RWPE1 (cell line): Measurements from ENCODE around the gene SH3TC2.

ENCODE experiments used
- CTCF ChIA-PET: fragments of 350-600 bp; sonication (Branson Sonifier 250); formaldehyde crosslinking; extraction: SDS; loops from one replicate; lab custom pipeline; 2021; lab: Yijun Ruan, JAX
- POLR2A ChIA-PET: fragments of 400-600 bp; formaldehyde crosslinking; extraction: SDS; loops from one replicate; lab custom pipeline; 2020; ENCODE audit warnings: antibody characterized with exemption; ENCODE audit not compliant: low non-redundant PET; lab: Yijun Ruan, JAX
- DNase-seq: peaks from one replicate; pipeline ENCODE4 v3.0.0; 2012; ENCODE audit warnings: low spot score
- H3K27ac ChIP-seq: fragments of 450-650 bp; 2 replicates; pipeline ENCODE4 v1.5.1; 2017
- TF ChIP-seq, protein P1 (sequence below): fragments of 450-650 bp; conservative IDR thresholded peaks from 2 replicates; pipeline ENCODE4 v1.5.1; 2017; ENCODE audit warnings: low read depth, mild to moderate bottlenecking

Gene SH3TC2

DNA sequence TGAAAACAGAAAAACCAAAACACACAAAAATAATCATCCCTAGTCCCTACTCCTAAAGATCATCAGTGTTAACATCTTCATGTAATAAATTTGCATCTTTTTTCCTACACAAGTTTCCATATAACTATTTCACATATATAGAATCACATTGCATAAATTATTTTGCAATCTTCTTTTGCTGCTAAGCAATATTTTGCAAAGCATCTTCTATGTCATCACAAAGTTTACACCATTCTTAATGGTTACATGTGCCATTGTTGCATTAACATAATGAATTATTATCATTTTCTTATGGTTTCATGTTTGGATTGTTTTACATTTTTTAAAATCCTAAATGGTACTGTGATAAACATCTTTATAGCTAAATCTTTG, 17.8 kb downstream of the SH3TC2 start:
- DNase-seq = no peak
- H3K27ac ChIP-seq = no peak overlapping the region
- CTCF ChIA-PET = interaction anchor here (0.7 kb wide), 1 partner anchor 25 kb away, joined by 4 read pairs; no protein-coding TSS in a partner anchor
- TF ChIP-seq, protein P1, sequence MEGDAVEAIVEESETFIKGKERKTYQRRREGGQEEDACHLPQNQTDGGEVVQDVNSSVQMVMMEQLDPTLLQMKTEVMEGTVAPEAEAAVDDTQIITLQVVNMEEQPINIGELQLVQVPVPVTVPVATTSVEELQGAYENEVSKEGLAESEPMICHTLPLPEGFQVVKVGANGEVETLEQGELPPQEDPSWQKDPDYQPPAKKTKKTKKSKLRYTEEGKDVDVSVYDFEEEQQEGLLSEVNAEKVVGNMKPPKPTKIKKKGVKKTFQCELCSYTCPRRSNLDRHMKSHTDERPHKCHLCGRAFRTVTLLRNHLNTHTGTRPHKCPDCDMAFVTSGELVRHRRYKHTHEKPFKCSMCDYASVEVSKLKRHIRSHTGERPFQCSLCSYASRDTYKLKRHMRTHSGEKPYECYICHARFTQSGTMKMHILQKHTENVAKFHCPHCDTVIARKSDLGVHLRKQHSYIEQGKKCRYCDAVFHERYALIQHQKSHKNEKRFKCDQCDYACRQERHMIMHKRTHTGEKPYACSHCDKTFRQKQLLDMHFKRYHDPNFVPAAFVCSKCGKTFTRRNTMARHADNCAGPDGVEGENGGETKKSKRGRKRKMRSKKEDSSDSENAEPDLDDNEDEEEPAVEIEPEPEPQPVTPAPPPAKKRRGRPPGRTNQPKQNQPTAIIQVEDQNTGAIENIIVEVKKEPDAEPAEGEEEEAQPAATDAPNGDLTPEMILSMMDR = no peak
- POLR2A ChIA-PET = no interaction called here

DNA sequence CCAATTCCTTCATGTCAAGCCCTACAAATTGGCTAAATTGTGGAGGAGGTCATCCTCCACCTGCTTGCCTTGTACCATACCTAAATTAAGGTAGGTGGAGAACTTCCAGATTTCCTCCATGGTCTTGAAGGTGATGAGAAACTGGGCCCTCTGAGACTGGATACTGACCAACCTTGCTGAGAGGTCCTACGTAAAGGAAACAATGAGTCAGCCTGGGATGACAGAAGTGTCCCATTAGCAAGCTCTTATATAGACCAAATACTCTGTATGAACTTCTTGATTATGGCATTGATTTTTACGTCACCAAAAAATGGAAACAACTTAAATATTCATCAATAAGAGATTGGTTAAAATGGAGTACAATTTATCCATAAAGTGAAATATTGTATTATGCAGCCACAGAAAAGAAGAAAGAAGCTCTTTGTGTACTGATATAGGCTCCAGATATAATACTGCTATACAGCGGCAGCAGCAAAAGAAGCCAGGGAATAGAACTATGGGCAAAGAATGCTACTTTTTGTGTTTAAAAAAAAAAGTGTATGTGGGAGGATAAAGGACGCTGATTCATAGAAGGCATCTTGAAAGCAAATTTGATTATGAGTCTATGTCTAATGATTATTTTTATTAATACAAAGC, 18.3 kb downstream of the SH3TC2 start:
- DNase-seq = no peak
- no peak overlapping the region for H3K27ac ChIP-seq
- ChIA-PET CTCF (interaction anchor here (0.7 kb wide), 2 partner anchors 26 kb away, joined by 3 to 4 read pairs; no protein-coding TSS in a partner anchor), POLR2A (no interaction called here)
- TF ChIP-seq, protein P1 = no peak

DNA sequence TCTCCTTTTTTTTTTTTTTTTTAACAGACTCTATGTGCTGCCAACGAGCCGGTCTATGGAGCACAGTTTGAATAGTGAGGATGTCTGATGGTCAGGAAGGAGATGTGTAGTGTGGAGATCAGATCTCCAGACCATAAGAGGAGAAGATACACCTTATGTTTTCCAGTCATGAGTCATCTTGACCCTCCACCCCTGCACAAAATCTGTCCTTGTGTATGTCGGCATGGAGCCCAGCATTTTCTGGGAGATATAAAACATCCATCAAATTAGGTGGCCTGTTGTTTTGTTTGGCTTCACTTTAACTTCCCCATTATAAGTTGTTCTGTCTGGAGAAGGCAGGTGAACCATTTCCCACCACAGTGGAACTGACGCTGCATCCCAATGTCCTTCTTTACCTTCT, 19.2 kb downstream of the SH3TC2 start:
- CTCF ChIA-PET = interaction anchor here (0.6 kb wide), 1 partner anchor 595 kb away, joined by 6 read pairs; no protein-coding TSS in a partner anchor
- POLR2A ChIA-PET = no interaction called here
- DNase-seq = no peak
- TF ChIP-seq, protein P1 = no peak
- no peak overlapping the region for H3K27ac ChIP-seq

- ChIA-PET POLR2A (no interaction called here), CTCF (interaction anchor here (0.6 kb wide), 1 partner anchor 594 kb away, joined by 6 read pairs; no protein-coding TSS in a partner anchor)
- TF ChIP-seq, protein P1 = no peak
- H3K27ac ChIP-seq = no peak overlapping the region
- no peak for DNase-seq
These were observed 20.0 kb downstream of the SH3TC2 start for GRCh38 chr5:149042865-149043264.

- TF ChIP-seq, protein P1 = no peak
- no peak for DNase-seq
- ChIA-PET POLR2A (no interaction called here), CTCF (interaction anchor here (0.6 kb wide), 1 partner anchor 362 kb away, joined by 4 read pairs; no protein-coding TSS in a partner anchor)
- H3K27ac ChIP-seq = no peak overlapping the region
These were observed 21.6 kb downstream of the SH3TC2 start for GRCh38 chr5:149041242-149041641.

DNA sequence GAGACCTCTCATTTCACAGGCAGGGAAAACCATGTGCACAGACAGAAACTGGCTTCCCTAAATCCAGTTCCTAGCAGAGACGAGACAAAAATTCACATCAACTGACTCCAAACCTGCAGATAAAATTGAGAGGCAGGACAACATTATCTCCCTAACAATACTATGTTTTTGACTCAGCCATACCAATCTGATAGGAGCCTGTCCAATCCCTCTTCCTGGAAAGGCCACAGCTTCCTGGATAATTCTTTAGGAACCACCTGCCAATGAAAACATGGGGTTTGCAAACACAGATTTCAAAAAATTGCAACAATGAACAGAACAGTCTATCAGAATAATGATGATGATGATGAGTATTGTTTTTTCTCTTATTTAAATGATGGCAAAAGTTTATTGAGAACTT, 22.4 kb downstream of the SH3TC2 start:
- TF ChIP-seq, protein P1 = no peak
- DNase-seq = no peak
- H3K27ac ChIP-seq = no peak overlapping the region
- CTCF ChIA-PET = no interaction called here
- POLR2A ChIA-PET = no interaction called here
